ENCODE measurements around the gene AP4B1.

AP4B1 gene

GRCh38 chr1:113891631-113892220, 12.9 kb downstream of the AP4B1 start:
- DNase-seq: no peak

GRCh38 chr1:113890816-113891215, 13.8 kb downstream of the AP4B1 start:
- no peak for DNase-seq

GRCh38 chr1:113887402-113888175, 17.0 kb downstream of the AP4B1 start, which contains the start of gene BCL2L15:
Gene BCL2L15, minus strand, starts transcription at chr1:113887581. Its CDS starts 206 bp downstream, at chr1:113887375.
- DNase-seq: no peak

GRCh38 chr1:113886417-113887401, 17.9 kb downstream of the AP4B1 start:
- no peak for DNase-seq

GRCh38 chr1:113881661-113882060, 22.9 kb downstream of the AP4B1 start:
- DNase-seq: no peak

- DNase-seq: no peak
These were observed 24.9 kb downstream of the AP4B1 start for GRCh38 chr1:113879739-113880038.

- DNase-seq: no peak
These were observed 28.4 kb downstream of the AP4B1 start for GRCh38 chr1:113876176-113876575.

GRCh38 chr1:113875714-113876113, 28.9 kb downstream of the AP4B1 start:
- no peak for DNase-seq

- no peak for DNase-seq
These were observed 30.4 kb downstream of the AP4B1 start for GRCh38 chr1:113874012-113874879.

GRCh38 chr1:113872219-113872935, 32.2 kb downstream of the AP4B1 start:
- no peak for DNase-seq

GRCh38 chr1:113871597-113872113, 32.9 kb downstream of the AP4B1 start, which contains the start of gene PTPN22:
Gene PTPN22, minus strand, starts transcription at chr1:113871712.
- no peak for DNase-seq

GRCh38 chr1:113870778-113871177, 33.8 kb downstream of the AP4B1 start:
- DNase-seq: no peak

GRCh38 chr1:113868387-113869083, 36.1 kb downstream of the AP4B1 start:
- DNase-seq: no peak

GRCh38 chr1:113861641-113862040, 43.0 kb downstream of the AP4B1 start:
- no peak for DNase-seq

- no peak for DNase-seq
These were observed 43.7 kb downstream of the AP4B1 start for GRCh38 chr1:113860891-113861290.

GRCh38 chr1:113859478-113860175, 45.0 kb downstream of the AP4B1 start:
- no peak for DNase-seq

- DNase-seq: no peak
These were observed 45.6 kb downstream of the AP4B1 start for GRCh38 chr1:113858982-113859381.

- DNase-seq: no peak
These were observed 46.2 kb downstream of the AP4B1 start for GRCh38 chr1:113858418-113858817.

- no peak for DNase-seq
These were observed 46.8 kb downstream of the AP4B1 start for GRCh38 chr1:113857776-113858175.

- no peak for DNase-seq
These were observed 48.2 kb downstream of the AP4B1 start for GRCh38 chr1:113856401-113856790.
